Body of pancreas (tissue), 4 donors: ENCODE results near the gene ASMT.

Experiments used
- POLR2A ChIP-seq, 3 donors: fragments of 450-650 bp; IDR thresholded peaks; one replicate each; pipeline ENCODE4 v1.6.1; 2016; ENCODE audit warnings: antibody characterized with exemption in 3 of 3, mild to moderate bottlenecking in 2 of 3
- TF ChIP-seq, protein P1 (sequence below), 7 experiments: fragments of 450-650 bp in 4 of 7; fragments of 200-600 bp in 3 of 7; sonication (generic) in 3 of 7; IDR thresholded peaks; one replicate each; pipeline ENCODE4 v1.5.1; 2016 to 2019; ENCODE audit warnings: antibody characterized with exemption in 7 of 7

DNA sequence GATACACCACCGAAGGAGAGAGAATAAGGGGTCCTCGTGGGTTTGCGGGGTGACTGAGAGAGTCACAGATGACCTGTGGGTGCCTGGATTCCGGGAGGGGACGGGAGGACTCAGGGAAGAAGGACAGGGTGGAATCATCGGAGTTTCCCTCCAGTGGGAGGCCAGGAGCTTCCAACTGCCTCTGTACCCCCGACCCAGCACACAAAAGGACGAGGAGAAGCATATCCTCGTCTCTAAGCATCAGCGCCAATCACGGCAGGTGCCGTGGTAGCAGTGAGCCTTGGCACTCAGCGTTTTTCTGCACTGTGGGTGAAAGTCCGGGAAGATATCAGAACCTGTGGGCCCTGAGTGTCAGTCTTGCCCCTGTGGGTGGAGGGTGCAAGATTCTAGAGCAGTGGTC, 62.0 kb downstream of the ASMT start:
- TF ChIP-seq, protein P1, sequence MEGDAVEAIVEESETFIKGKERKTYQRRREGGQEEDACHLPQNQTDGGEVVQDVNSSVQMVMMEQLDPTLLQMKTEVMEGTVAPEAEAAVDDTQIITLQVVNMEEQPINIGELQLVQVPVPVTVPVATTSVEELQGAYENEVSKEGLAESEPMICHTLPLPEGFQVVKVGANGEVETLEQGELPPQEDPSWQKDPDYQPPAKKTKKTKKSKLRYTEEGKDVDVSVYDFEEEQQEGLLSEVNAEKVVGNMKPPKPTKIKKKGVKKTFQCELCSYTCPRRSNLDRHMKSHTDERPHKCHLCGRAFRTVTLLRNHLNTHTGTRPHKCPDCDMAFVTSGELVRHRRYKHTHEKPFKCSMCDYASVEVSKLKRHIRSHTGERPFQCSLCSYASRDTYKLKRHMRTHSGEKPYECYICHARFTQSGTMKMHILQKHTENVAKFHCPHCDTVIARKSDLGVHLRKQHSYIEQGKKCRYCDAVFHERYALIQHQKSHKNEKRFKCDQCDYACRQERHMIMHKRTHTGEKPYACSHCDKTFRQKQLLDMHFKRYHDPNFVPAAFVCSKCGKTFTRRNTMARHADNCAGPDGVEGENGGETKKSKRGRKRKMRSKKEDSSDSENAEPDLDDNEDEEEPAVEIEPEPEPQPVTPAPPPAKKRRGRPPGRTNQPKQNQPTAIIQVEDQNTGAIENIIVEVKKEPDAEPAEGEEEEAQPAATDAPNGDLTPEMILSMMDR (IDR thresholded peaks at IDR 0.05): no peak
- TF ChIP-seq POLR2A (IDR thresholded peaks at IDR 0.05): no peak
